OCI-LY7 (cell line): ENCODE data around the gene PAWR. TPM values are rescaled to one million over a fixed set of nuclear protein-coding genes. Genes with fewer than 3 reads are reported as not detected.

Source experiments
- BruUV-seq: library from RNA; stranded (reverse); fragments of 400-500 nt; replicated peaks from 2 replicates; lab custom pipeline; 2021; lab: Mats Ljungman, UMichigan
- CTCF ChIA-PET: fragments of 300-600 bp; sonication (Branson Sonifier 250); formaldehyde crosslinking; loops from one replicate; lab custom pipeline; 2022; ENCODE audit warnings: antibody characterized with exemption; ENCODE audit not compliant: unreplicated experiment; lab: Charles Lee
- POLR2A ChIA-PET: fragments of 300-600 bp; sonication (Branson Sonifier 250); formaldehyde crosslinking; loops from one replicate; lab custom pipeline; 2022; ENCODE audit warnings: antibody characterized with exemption; lab: Charles Lee
- DNase-seq: peaks from one replicate; pipeline ENCODE4 v3.0.0-alpha.2; 2015; ENCODE audit warnings: low spot score
- H2AFZ ChIP-seq: fragments of 200-600 bp; sonication (generic), shearing (Covaris generic); 2 replicates; pipeline ENCODE4 v1.6.1; 2014; ENCODE audit warnings: mild to moderate bottlenecking, antibody characterized with exemption, low read length, moderate library complexity
- H3K27ac ChIP-seq: fragments of 200-600 bp; sonication (generic); 2 replicates; pipeline ENCODE4 v1.5.1; 2014; ENCODE audit warnings: mixed run types, low read depth, mild to moderate bottlenecking, moderate library complexity, low read length, inconsistent platforms; ENCODE audit not compliant: poor library complexity, severe bottlenecking
- H3K36me3 ChIP-seq: fragments of 200-600 bp; sonication (generic); 2 replicates; pipeline ENCODE4 v1.6.1; 2014; ENCODE audit warnings: mild to moderate bottlenecking, antibody characterized with exemption, low read length, moderate library complexity, mixed read lengths; ENCODE audit not compliant: insufficient read depth
- H3K4me1 ChIP-seq: fragments of 200-600 bp; sonication (generic); 2 replicates; pipeline ENCODE4 v1.5.1; 2014; ENCODE audit warnings: mild to moderate bottlenecking, low read length; ENCODE audit not compliant: insufficient read depth, poor library complexity, severe bottlenecking
- H3K4me2 ChIP-seq: fragments of 200-600 bp; sonication (generic); 2 replicates; pipeline ENCODE4 v1.6.1; 2014; ENCODE audit warnings: mild to moderate bottlenecking, low read length
- H3K4me3 ChIP-seq: fragments of 200-600 bp; sonication (generic); 2 replicates; pipeline ENCODE4 v1.5.1; 2014; ENCODE audit warnings: mild to moderate bottlenecking, low read depth, low read length; ENCODE audit not compliant: poor library complexity, severe bottlenecking
- H3K79me2 ChIP-seq: fragments of 200-600 bp; sonication (generic); 2 replicates; pipeline ENCODE4 v1.6.1; 2016; ENCODE audit warnings: low read depth, mild to moderate bottlenecking, low read length, moderate library complexity, mixed read lengths; ENCODE audit not compliant: insufficient read depth
- H3K9me2 ChIP-seq: fragments of 200-600 bp; sonication (generic); 2 replicates; pipeline ENCODE4 v1.6.1; 2016; ENCODE audit warnings: mild to moderate bottlenecking, low read length, mixed read lengths; ENCODE audit not compliant: insufficient read depth
- H3K9me3 ChIP-seq: fragments of 200-600 bp; sonication (generic); 2 replicates; pipeline ENCODE4 v1.6.1; 2014; ENCODE audit warnings: mild to moderate bottlenecking, mixed run types, low read length, mixed read lengths
- H4K20me1 ChIP-seq: fragments of 200-600 bp; sonication (generic); 2 replicates; pipeline ENCODE4 v1.6.1; 2014; ENCODE audit warnings: mild to moderate bottlenecking, antibody characterized with exemption, low read length, moderate library complexity, mixed read lengths; ENCODE audit not compliant: insufficient read depth
- CTCF ChIP-seq: fragments of 200-600 bp; sonication (generic); conservative IDR thresholded peaks from 2 replicates; pipeline ENCODE4 v1.5.1; 2014; ENCODE audit warnings: mild to moderate bottlenecking, antibody characterized with exemption, low read length, moderate library complexity, mixed read lengths
- EZH2phosphoT487 ChIP-seq: fragments of 200-600 bp; sonication (generic); IDR thresholded peaks from 2 replicates; pipeline ENCODE4 v1.6.1; 2018; ENCODE audit warnings: low read depth, borderline replicate concordance, mild to moderate bottlenecking, mixed run types, antibody characterized with exemption, low read length, moderate library complexity, mixed read lengths
- intact Hi-C: fragments of 100-400 bp; cut with micrococcal nuclease; formaldehyde crosslinking; loops from one replicate; pipeline ENCODE4 v1.10.0; 2022; ENCODE audit not compliant: unreplicated experiment
- total RNA-seq, 2 experiments: library from RNA; depleted of rRNA in 1 of 2; stranded (reverse); fragments of >200 nt in 1 of 2; shearing (Covaris generic) in 1 of 2; gene quantifications; 2 replicates each; pipeline ENCODE4 v1.2.3, GENCODE V29; 2014 to 2022

The PAWR gene
- total RNA-seq, 2 experiments from 2014 or later = 107 to 186 TPM

- H3K79me2 ChIP-seq = peaks cover 94% of the 10 kb centered on the region
- 0 out of 2 replicates have a peak, but pooled peaks cover 6% of the 10 kb centered on the region for H3K9me3 ChIP-seq
- no peak overlapping the region for H3K4me2 ChIP-seq
- H4K20me1 ChIP-seq = peaks cover 4% of the 10 kb centered on the region; the same call in 1 of the 2 replicates
- peaks cover 63% of the 10 kb centered on the region for H3K36me3 ChIP-seq
- H3K9me2 ChIP-seq = no peaks in the 10 kb centered on the region
- ChIA-PET CTCF (no interaction called here), POLR2A (interaction anchor here (0.6 kb wide), 2 partner anchors 26 kb away, joined by 4 read pairs; partner anchors contain the start of gene PAWR)
- H3K4me1 ChIP-seq = no peaks in the 10 kb centered on the region
- TF ChIP-seq CTCF (no peak), EZH2phosphoT487 (no peak)
- no TSS peak for BruUV-seq
- no peak overlapping the region for H3K27ac ChIP-seq
- intact Hi-C loops = no loop called here
- DNase-seq = no peak
- H3K4me3 ChIP-seq = no peak overlapping the region
- H2AFZ ChIP-seq = no peak overlapping the region
Measured at GRCh38 chr12:79664518-79664917, 26.2 kb downstream of the PAWR start.

DNA sequence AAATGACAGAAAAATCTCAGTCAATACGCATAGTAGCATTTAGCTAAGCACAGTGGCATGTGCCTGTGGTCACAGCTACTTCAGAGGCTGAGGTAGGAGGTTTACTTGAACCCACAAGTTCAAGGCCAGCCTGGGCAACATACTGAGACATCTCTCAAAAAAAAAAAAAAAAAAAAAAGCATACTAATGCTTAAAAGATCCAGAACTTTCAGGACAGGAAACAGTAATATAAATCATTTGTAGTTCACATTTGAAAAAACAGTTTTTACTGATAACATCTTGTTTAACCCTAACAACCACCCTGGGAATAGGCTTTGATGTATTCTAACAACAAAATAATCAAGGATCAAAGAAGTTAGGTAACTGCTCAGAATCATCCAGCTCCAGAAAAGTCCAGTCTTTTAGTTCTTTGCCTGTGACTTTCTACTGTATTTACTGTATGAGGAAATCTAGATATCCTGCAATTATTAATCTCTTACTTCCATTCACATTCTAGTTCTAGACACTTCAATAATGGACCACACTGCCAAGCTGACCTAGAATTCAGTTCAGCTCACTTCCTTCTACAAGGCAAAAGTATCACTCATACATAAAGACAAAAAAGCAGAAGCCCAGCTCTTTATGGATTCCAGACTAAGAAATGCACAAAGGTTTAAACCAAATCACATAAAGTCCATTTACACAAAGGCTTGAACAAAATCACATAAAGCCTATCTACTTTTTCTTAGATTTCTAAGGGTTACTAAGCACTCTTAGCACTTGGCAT, 28.5 kb downstream of the PAWR start:
- CTCF ChIA-PET = no interaction called here

More for the DNA sequence above, 28.5 kb downstream of the PAWR start:
- Histone ChIP-seq H2AFZ (no peak overlapping the region), H3K79me2 (peaks cover 89% of the 10 kb centered on the region), H3K9me2 (no peaks in the 10 kb centered on the region), H3K4me1 (no peaks in the 10 kb centered on the region), H3K27ac (no peak overlapping the region), H3K36me3 (peaks cover 59% of the 10 kb centered on the region), H3K4me3 (no peak overlapping the region), H3K4me2 (no peak overlapping the region), H3K9me3 (0 out of 2 replicates have a peak, but pooled peaks cover 10% of the 10 kb centered on the region), H4K20me1 (peaks cover 4% of the 10 kb centered on the region; the same call in 1 of the 2 replicates)
- TF ChIP-seq EZH2phosphoT487 (no peak), CTCF (no peak)
- POLR2A ChIA-PET = interaction anchor here (0.6 to 1.6 kb wide), 13 partner anchors 9 to 1117 kb away, joined by 3 to 10 read pairs (median 4); no protein-coding TSS in a partner anchor
- intact Hi-C loops = no loop called here
- no TSS peak for BruUV-seq
- no peak for DNase-seq
